Panc1 (cell line): ENCODE data around the gene ACTR1B. TPM values are rescaled to one million over a fixed set of nuclear protein-coding genes. Genes with fewer than 3 reads are reported as not detected.

Source experiments
- ATAC-seq: fragments of 200-7000 bp; cut with Tn5 transposase; 2 replicates; pipeline ENCODE4 v1.9.1; 2020; ENCODE audit warnings: mild to moderate bottlenecking, moderate library complexity
- BruUV-seq: library from RNA; stranded (reverse); fragments of 400-500 nt; replicated peaks from 2 replicates; lab custom pipeline; 2021; lab: Mats Ljungman, UMichigan
- CTCF ChIA-PET: fragments of 300-600 bp; sonication (Branson Sonifier 250); formaldehyde crosslinking; loops from one replicate; lab custom pipeline; 2022; ENCODE audit warnings: antibody characterized with exemption; lab: Charles Lee
- POLR2A ChIA-PET: fragments of 300-600 bp; sonication (Branson Sonifier 250); formaldehyde crosslinking; loops from one replicate; lab custom pipeline; 2022; ENCODE audit warnings: antibody characterized with exemption; lab: Charles Lee
- DNase-seq: peaks from one replicate; pipeline ENCODE4 v3.0.0-alpha.2; 2010; ENCODE audit warnings: low read depth, low spot score
- H3K27ac ChIP-seq: 2 replicates; pipeline ENCODE4 v1.5.1; 2011; ENCODE audit warnings: mild to moderate bottlenecking, low read length, inconsistent platforms
- H3K27me3 ChIP-seq: fragments of 200-500 bp; sonication (Bioruptor generic); 2 replicates; pipeline ENCODE4 v1.6.0; 2014; ENCODE audit warnings: low read length, inconsistent platforms; ENCODE audit not compliant: control insufficient read depth, insufficient read depth
- H3K36me3 ChIP-seq: fragments of 200-500 bp; sonication (Bioruptor generic); 2 replicates; pipeline ENCODE4 v1.5.1; 2014; ENCODE audit warnings: inconsistent platforms, mild to moderate bottlenecking, low read length, moderate library complexity; ENCODE audit not compliant: control insufficient read depth, insufficient read depth
- H3K4me1 ChIP-seq: 2 replicates; pipeline ENCODE4 v1.5.1; 2011; ENCODE audit warnings: inconsistent platforms, mild to moderate bottlenecking, low read length, moderate library complexity; ENCODE audit not compliant: control insufficient read depth, insufficient read depth
- H3K4me3 ChIP-seq, 2 experiments: 2 replicates each; pipeline ENCODE4 v1.5.1; 2011 to 2012; ENCODE audit warnings: low read depth in 2 of 2, low read length in 2 of 2, mild to moderate bottlenecking in 2 of 2, inconsistent platforms in 1 of 2, moderate library complexity in 1 of 2
- H3K9me3 ChIP-seq: fragments of 200-500 bp; sonication (Bioruptor generic); 2 replicates; pipeline ENCODE4 v1.5.1; 2014; ENCODE audit warnings: low read depth, mild to moderate bottlenecking, inconsistent platforms, low read length, moderate library complexity; ENCODE audit not compliant: control insufficient read depth, insufficient read depth
- POLR2AphosphoS5 ChIP-seq: IDR thresholded peaks from 2 replicates; pipeline ENCODE4 v1.6.1; 2012; ENCODE audit warnings: mild to moderate bottlenecking, low read depth, low read length, moderate library complexity
- SIN3A ChIP-seq: IDR thresholded peaks from 2 replicates; pipeline ENCODE4 v1.6.1; 2012; ENCODE audit warnings: low read depth, mild to moderate bottlenecking, low read length, moderate library complexity, borderline replicate concordance; ENCODE audit not compliant: insufficient read depth
- TCF7L2 ChIP-seq: IDR thresholded peaks from 2 replicates; pipeline ENCODE4 v1.6.1; 2011; ENCODE audit warnings: mild to moderate bottlenecking, low read depth, low read length, inconsistent platforms
- in situ Hi-C: cut with HindIII; loops from 2 replicates; pipeline ENCODE4 v1.10.0; 2016; ENCODE audit warnings: low sequenced_read_pairs, low pct_unique_long_range_greater_than_20kb
- intact Hi-C: fragments of 100-400 bp; cut with micrococcal nuclease; formaldehyde crosslinking; loops from one replicate; pipeline ENCODE4 v1.10.0; 2022; ENCODE audit not compliant: unreplicated experiment
- total RNA-seq: library from RNA; stranded (reverse); gene quantifications from one replicate; pipeline ENCODE4 v1.2.1, GENCODE V29; 2021; ENCODE audit not compliant: unreplicated experiment
- TF ChIP-seq, protein P1 (sequence below), 2 experiments: IDR thresholded peaks; 2 replicates each; pipeline ENCODE4 v1.6.1; 2011 to 2012; ENCODE audit warnings: low read depth in 2 of 2, control low read depth in 1 of 2, low read length in 1 of 2, mild to moderate bottlenecking in 1 of 2, moderate library complexity in 1 of 2; ENCODE audit not compliant: insufficient read depth in 1 of 2
- TF ChIP-seq, protein P2 (sequence below): fragments of 450-650 bp; IDR thresholded peaks from 2 replicates; pipeline ENCODE4 v1.5.1; 2017; ENCODE audit warnings: mild to moderate bottlenecking

Gene ACTR1B
- total RNA-seq, 1 experiment from 2014 or later, result 28.1 TPM

DNA sequence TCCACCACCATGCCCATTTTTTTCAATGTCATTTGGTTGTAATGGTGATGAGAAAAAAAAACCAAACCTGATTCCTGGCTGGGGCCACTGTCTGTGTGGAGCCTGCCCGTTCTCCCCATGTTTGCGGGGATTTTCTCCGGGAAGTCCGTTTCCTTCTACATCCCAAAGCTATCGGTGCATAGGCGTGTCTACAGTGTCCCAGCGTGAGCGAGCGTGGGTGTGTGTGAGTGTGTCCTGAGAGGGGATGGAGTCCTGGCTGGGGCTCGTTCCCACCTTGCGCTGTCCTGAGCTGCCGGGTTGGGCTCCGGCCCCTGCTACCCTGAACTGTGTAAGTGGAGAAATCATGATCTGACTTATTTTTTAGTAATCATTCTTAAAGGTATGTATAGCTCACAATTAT lies 42.3 kb upstream of the ACTR1B start:
- TF ChIP-seq, protein P1, sequence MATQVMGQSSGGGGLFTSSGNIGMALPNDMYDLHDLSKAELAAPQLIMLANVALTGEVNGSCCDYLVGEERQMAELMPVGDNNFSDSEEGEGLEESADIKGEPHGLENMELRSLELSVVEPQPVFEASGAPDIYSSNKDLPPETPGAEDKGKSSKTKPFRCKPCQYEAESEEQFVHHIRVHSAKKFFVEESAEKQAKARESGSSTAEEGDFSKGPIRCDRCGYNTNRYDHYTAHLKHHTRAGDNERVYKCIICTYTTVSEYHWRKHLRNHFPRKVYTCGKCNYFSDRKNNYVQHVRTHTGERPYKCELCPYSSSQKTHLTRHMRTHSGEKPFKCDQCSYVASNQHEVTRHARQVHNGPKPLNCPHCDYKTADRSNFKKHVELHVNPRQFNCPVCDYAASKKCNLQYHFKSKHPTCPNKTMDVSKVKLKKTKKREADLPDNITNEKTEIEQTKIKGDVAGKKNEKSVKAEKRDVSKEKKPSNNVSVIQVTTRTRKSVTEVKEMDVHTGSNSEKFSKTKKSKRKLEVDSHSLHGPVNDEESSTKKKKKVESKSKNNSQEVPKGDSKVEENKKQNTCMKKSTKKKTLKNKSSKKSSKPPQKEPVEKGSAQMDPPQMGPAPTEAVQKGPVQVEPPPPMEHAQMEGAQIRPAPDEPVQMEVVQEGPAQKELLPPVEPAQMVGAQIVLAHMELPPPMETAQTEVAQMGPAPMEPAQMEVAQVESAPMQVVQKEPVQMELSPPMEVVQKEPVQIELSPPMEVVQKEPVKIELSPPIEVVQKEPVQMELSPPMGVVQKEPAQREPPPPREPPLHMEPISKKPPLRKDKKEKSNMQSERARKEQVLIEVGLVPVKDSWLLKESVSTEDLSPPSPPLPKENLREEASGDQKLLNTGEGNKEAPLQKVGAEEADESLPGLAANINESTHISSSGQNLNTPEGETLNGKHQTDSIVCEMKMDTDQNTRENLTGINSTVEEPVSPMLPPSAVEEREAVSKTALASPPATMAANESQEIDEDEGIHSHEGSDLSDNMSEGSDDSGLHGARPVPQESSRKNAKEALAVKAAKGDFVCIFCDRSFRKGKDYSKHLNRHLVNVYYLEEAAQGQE (IDR thresholded peaks at IDR 0.05; ENCODE audit: insufficient read depth in 1 of 2, low read depth in 2 of 2, low read length in 1 of 2), result no peak
- TF ChIP-seq POLR2AphosphoS5 (no peak), SIN3A (no peak), TCF7L2 (no peak)
- TF ChIP-seq, protein P2, sequence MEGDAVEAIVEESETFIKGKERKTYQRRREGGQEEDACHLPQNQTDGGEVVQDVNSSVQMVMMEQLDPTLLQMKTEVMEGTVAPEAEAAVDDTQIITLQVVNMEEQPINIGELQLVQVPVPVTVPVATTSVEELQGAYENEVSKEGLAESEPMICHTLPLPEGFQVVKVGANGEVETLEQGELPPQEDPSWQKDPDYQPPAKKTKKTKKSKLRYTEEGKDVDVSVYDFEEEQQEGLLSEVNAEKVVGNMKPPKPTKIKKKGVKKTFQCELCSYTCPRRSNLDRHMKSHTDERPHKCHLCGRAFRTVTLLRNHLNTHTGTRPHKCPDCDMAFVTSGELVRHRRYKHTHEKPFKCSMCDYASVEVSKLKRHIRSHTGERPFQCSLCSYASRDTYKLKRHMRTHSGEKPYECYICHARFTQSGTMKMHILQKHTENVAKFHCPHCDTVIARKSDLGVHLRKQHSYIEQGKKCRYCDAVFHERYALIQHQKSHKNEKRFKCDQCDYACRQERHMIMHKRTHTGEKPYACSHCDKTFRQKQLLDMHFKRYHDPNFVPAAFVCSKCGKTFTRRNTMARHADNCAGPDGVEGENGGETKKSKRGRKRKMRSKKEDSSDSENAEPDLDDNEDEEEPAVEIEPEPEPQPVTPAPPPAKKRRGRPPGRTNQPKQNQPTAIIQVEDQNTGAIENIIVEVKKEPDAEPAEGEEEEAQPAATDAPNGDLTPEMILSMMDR, result no peak
- BruUV-seq, result no TSS peak
- no peak for ATAC-seq
- Histone ChIP-seq H3K9me3 (no peaks in the 10 kb centered on the region), H3K4me1 (no peaks in the 10 kb centered on the region), H3K27ac (no peak overlapping the region), H3K27me3 (no peaks in the 10 kb centered on the region), H3K4me3 (no peak overlapping the region), H3K36me3 (no peaks in the 10 kb centered on the region)
- no peak for DNase-seq
- in situ Hi-C loops (no loop called here), intact Hi-C loops (loop anchor here (10.0 kb wide), 1 partner anchor 679 kb away; no protein-coding TSS in a partner anchor)
- POLR2A ChIA-PET, result no interaction called here
- CTCF ChIA-PET, result interaction anchor here (0.6 kb wide), 2 partner anchors 52 to 1853 kb away, joined by 3 to 7 read pairs; no protein-coding TSS in a partner anchor

GRCh38 chr2:97704989-97705388 lies 41.1 kb upstream of the ACTR1B start:
- no peak overlapping the region for H3K27ac ChIP-seq
- CTCF ChIA-PET, result no interaction called here
- TF ChIP-seq TCF7L2 (no peak), POLR2AphosphoS5 (no peak), SIN3A (no peak)
- TF ChIP-seq, protein P2, result no peak
- TF ChIP-seq, protein P1 (IDR thresholded peaks at IDR 0.05; ENCODE audit: insufficient read depth in 1 of 2, low read depth in 2 of 2, low read length in 1 of 2), result no peak
- no peaks in the 10 kb centered on the region for H3K36me3 ChIP-seq
- no peaks in the 10 kb centered on the region for H3K4me1 ChIP-seq
- no peak overlapping the region for H3K4me3 ChIP-seq
- in situ Hi-C loops, result no loop called here
- H3K9me3 ChIP-seq, result no peaks in the 10 kb centered on the region
- ATAC-seq, result no peak
- POLR2A ChIA-PET, result interaction anchor here (0.6 kb wide), 1 partner anchor 51 kb away, joined by 5 read pairs; no protein-coding TSS in a partner anchor
- intact Hi-C loops, result loop anchor here (10.0 kb wide), 1 partner anchor 680 kb away; no protein-coding TSS in a partner anchor
- no TSS peak for BruUV-seq
- H3K27me3 ChIP-seq, result no peaks in the 10 kb centered on the region
- DNase-seq, result no peak
